Keratinocyte (primary cell): ENCODE measurements around the gene AMMECR1.

ENCODE experiments used
- EZH2 ChIP-seq: IDR thresholded peaks from one replicate; pipeline ENCODE4 v1.6.1; 2012; ENCODE audit warnings: inconsistent platforms, mild to moderate bottlenecking, low read length, moderate library complexity
- TF ChIP-seq, protein P1 (sequence below), 3 experiments: IDR thresholded peaks in 1 of 3; conservative IDR thresholded peaks in 1 of 3; optimal IDR thresholded peaks in 1 of 3; 2 replicates in 2 of 3; 3 replicates in 1 of 3; pipeline versions ENCODE3 to v1.5.1; 2011; ENCODE audit warnings: low read length in 3 of 3, mild to moderate bottlenecking in 3 of 3, moderate library complexity in 2 of 3, control low read depth in 1 of 3, inconsistent platforms in 1 of 3; ENCODE audit not compliant: insufficient read depth in 2 of 3; ENCODE audit errors: extremely low read depth in 1 of 3

GRCh38 chrX:110215411-110215810 lies 102.5 kb downstream of the AMMECR1 start:
- TF ChIP-seq EZH2 = no peak
- TF ChIP-seq, protein P1, sequence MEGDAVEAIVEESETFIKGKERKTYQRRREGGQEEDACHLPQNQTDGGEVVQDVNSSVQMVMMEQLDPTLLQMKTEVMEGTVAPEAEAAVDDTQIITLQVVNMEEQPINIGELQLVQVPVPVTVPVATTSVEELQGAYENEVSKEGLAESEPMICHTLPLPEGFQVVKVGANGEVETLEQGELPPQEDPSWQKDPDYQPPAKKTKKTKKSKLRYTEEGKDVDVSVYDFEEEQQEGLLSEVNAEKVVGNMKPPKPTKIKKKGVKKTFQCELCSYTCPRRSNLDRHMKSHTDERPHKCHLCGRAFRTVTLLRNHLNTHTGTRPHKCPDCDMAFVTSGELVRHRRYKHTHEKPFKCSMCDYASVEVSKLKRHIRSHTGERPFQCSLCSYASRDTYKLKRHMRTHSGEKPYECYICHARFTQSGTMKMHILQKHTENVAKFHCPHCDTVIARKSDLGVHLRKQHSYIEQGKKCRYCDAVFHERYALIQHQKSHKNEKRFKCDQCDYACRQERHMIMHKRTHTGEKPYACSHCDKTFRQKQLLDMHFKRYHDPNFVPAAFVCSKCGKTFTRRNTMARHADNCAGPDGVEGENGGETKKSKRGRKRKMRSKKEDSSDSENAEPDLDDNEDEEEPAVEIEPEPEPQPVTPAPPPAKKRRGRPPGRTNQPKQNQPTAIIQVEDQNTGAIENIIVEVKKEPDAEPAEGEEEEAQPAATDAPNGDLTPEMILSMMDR (optimal IDR thresholded peaks at IDR 0.05 in 1 of 3, IDR thresholded peaks at IDR 0.05 in 1 of 3, conservative IDR thresholded peaks at IDR 0.05 in 1 of 3; ENCODE audit: extremely low read depth in 1 of 3, insufficient read depth in 2 of 3, low read length in 3 of 3) = no peak
